Natural killer cell treated with Interleukin-12 subunit alpha and Interleukin-12 subunit beta and Interleukin-15 and Interleukin-18, amount 100 ng/mL, for 72 hours (primary cell): ENCODE measurements around the gene SPOCD1. TPM values are rescaled to one million over a fixed set of nuclear protein-coding genes. Genes with fewer than 3 reads are reported as not detected.
"Not testable (repeated sequence)": the region's sequence is repeated elsewhere in the genome, so short reads cannot be mapped to it uniquely, and the experiment has no call there.

Experiments used
- ATAC-seq, 2 donors: fragments of 150-1000 bp; cut with Tn5 transposase in 1 of 2; sonication (Bioruptor Pico), chemical (Tn5 transposase) in 1 of 2; 2 replicates each; pipeline ENCODE4 v1.10.0; 2021
- DNase-seq: peaks from one replicate; pipeline ENCODE4 v3.0.0; 2022; ENCODE audit warnings: low spot score
- H3K27ac Mint-ChIP-seq, 2 donors: 1 replicate in 1 of 2; 2 replicates in 1 of 2; pipeline ENCODE4 v1.8.0; 2022; ENCODE audit warnings: mixed read lengths in 2 of 2, mild to moderate bottlenecking in 1 of 2, moderate library complexity in 1 of 2
- H3K27me3 Mint-ChIP-seq, 2 donors: 1 replicate in 1 of 2; 2 replicates in 1 of 2; pipeline ENCODE4 v1.8.0; 2022; ENCODE audit warnings: mixed read lengths in 2 of 2
- H3K36me3 Mint-ChIP-seq: one replicate; pipeline ENCODE4 v1.8.0; 2022; ENCODE audit warnings: mixed read lengths
- H3K4me1 Mint-ChIP-seq, 2 donors: 1 replicate in 1 of 2; 2 replicates in 1 of 2; pipeline ENCODE4 v1.8.0; 2022; ENCODE audit warnings: low read depth in 2 of 2, mixed read lengths in 2 of 2, mild to moderate bottlenecking in 1 of 2
- H3K4me3 Mint-ChIP-seq: one replicate; pipeline ENCODE4 v1.8.0; 2022; ENCODE audit warnings: mixed read lengths
- H3K9me3 Mint-ChIP-seq: 2 replicates; pipeline ENCODE4 v1.8.0; 2022; ENCODE audit warnings: mixed read lengths
- total RNA-seq, 2 donors: library from RNA; stranded (reverse); gene quantifications; one replicate each; pipeline ENCODE4 v1.2.3, GENCODE V29; 2022

Gene SPOCD1
- total RNA-seq, 2 donors from 2014 or later: not detected

- H3K4me1 Mint-ChIP-seq: peaks cover 16% of the 10 kb centered on the region in 2 donors
- H3K9me3 Mint-ChIP-seq: no peaks in the 10 kb centered on the region
- H3K27me3 Mint-ChIP-seq: no peaks in the 10 kb centered on the region
- no peaks in the 10 kb centered on the region for H3K36me3 Mint-ChIP-seq
- H3K4me3 Mint-ChIP-seq: no peak overlapping the region
- DNase-seq (no peak), ATAC-seq (no peak)
- no peak overlapping the region for H3K27ac Mint-ChIP-seq
These were observed 2.4 kb upstream of the SPOCD1 start for GRCh38 chr1:31818206-31818605.

GRCh38 chr1:31816947-31817346 lies 1.1 kb upstream of the SPOCD1 start:
- not testable (repeated sequence) for ATAC-seq, H3K4me3 Mint-ChIP-seq, DNase-seq, H3K27me3 Mint-ChIP-seq, H3K36me3 Mint-ChIP-seq, H3K9me3 Mint-ChIP-seq
- Mint-ChIP-seq H3K27ac (peak overlapping the region in 1 of 2 donors; percentile 85), H3K4me1 (peaks cover 16 to 19% of the 10 kb centered on the region in 2 donors)

DNA sequence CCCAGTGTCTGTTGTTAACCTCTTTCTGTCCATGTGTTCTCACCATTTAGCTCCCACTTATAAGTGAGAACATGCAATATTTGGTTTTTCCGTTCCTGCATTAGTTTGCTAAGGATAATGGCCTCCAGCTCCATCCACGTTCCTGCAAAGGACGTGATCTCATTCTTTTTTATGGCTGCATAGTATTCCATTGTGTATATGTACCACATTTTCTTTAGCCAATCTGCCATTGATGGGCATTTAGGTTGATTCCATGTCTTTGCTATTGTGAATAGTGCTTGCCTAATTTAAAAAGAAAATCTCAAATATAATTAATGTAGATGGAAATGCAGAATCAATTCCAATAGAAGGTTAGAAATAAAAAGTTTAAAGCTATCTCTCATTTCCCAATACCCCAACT lies 679 bp upstream of the SPOCD1 start:
- not testable (repeated sequence) for H3K36me3 Mint-ChIP-seq, H3K9me3 Mint-ChIP-seq, H3K27me3 Mint-ChIP-seq, DNase-seq, H3K4me3 Mint-ChIP-seq, ATAC-seq
- Mint-ChIP-seq H3K27ac (peak overlapping the region in 1 of 2 donors; percentile 85), H3K4me1 (peaks cover 16 to 19% of the 10 kb centered on the region in 2 donors)

DNA sequence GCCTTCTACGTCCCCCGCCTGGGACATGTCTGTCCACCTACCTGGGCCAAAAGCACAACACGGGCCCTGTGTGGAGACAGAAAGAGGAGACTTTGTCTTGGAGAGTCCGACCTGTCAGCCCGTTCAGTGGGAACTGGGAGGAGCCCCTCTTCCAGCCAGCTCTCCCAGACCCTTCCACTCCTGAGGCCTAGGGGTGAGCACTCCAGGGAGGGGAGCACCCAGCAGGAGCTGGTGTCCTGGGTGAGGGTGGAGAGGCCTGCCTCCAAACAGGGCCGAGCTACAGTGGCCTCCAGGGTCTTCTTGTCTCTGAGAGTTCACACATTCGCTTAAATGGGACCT lies 546 bp downstream of the SPOCD1 start:
- peaks cover 16 to 19% of the 10 kb centered on the region in 2 donors for H3K4me1 Mint-ChIP-seq
- ATAC-seq (peak in 1 of 2 donors; percentile 25), DNase-seq (no peak)
- no peaks in the 10 kb centered on the region for H3K27me3 Mint-ChIP-seq
- no peak overlapping the region for H3K4me3 Mint-ChIP-seq
- no peaks in the 10 kb centered on the region for H3K9me3 Mint-ChIP-seq
- no peaks in the 10 kb centered on the region for H3K36me3 Mint-ChIP-seq
- H3K27ac Mint-ChIP-seq: peak overlapping the region; percentile 35 to 62

- Mint-ChIP-seq H3K9me3 (no peaks in the 10 kb centered on the region), H3K4me1 (peaks cover 16 to 19% of the 10 kb centered on the region in 2 donors), H3K36me3 (no peaks in the 10 kb centered on the region), H3K27me3 (no peaks in the 10 kb centered on the region), H3K4me3 (no peak overlapping the region), H3K27ac (peak overlapping the region in 1 of 2 donors; percentile 35)
- ATAC-seq (no peak), DNase-seq (no peak)
These were observed 1.1 kb downstream of the SPOCD1 start for GRCh38 chr1:31814631-31815306.

DNA sequence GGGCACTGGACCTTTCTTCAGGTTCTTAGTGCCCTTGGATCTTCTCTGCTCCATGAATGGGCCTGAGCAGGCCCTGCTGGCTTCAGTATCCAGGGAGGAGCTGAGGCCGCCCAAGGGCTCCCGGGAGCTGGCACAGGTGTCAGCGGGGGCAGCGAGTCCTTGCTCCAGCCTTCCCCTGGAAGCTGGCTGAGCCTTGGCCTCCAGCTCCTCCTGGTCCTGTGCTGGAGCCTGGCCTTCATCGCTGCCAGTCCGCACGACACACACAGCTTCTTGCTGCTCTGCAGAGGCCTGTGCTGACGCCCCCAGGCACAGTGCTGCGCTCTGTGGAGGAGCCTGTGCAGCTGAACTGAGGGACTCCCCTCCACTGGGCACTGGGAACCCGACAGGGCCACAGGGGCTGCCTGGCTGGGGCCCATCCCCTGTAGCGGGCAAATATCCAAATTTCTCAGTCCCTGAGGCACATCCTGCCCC lies 1.7 kb downstream of the SPOCD1 start:
- DNase-seq (no peak), ATAC-seq (no peak)
- H3K9me3 Mint-ChIP-seq: no peaks in the 10 kb centered on the region
- H3K27me3 Mint-ChIP-seq: no peaks in the 10 kb centered on the region
- H3K4me3 Mint-ChIP-seq: no peak overlapping the region
- H3K27ac Mint-ChIP-seq: no peak overlapping the region
- H3K4me1 Mint-ChIP-seq: peaks cover 16 to 19% of the 10 kb centered on the region in 2 donors
- no peaks in the 10 kb centered on the region for H3K36me3 Mint-ChIP-seq

- Mint-ChIP-seq H3K4me3 (no peak overlapping the region), H3K9me3 (no peaks in the 10 kb centered on the region)
- no peak for ATAC-seq
These were observed 3.5 kb downstream of the SPOCD1 start for GRCh38 chr1:31812158-31812829.

DNA sequence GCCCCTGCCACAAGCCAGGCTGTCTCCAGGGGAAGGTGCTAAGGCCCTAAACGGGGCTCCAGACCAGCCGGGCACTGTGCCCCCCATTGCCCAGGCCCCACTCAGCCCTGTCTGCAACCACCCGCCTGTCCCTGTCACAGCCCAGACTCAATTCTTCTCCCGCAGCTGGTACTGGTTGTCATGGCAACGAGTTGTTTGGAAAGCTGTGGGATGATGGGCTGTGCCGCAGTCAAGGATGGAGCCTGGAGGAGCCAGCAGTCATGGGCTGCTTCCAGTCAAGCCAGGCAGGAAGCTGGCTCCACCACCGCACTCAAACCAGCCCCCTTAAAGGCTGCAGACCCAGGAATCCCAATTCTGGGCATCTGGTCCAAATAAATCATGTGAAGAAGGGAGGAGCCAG lies 4.2 kb downstream of the SPOCD1 start:
- no peaks in the 10 kb centered on the region for H3K9me3 Mint-ChIP-seq
- H3K27ac Mint-ChIP-seq: no peak overlapping the region
- no peaks in the 10 kb centered on the region for H3K36me3 Mint-ChIP-seq
- peaks cover 8% of the 10 kb centered on the region in 2 donors for H3K4me1 Mint-ChIP-seq
- H3K27me3 Mint-ChIP-seq: no peaks in the 10 kb centered on the region
- no peak overlapping the region for H3K4me3 Mint-ChIP-seq
- DNase-seq (no peak), ATAC-seq (no peak)

More at GRCh38 chr1:31812158-31812829, 3.5 kb downstream of the SPOCD1 start:
- Mint-ChIP-seq H3K27me3 (no peaks in the 10 kb centered on the region), H3K4me1 (peaks cover 12 to 13% of the 10 kb centered on the region in 2 donors), H3K36me3 (no peaks in the 10 kb centered on the region), H3K27ac (peak overlapping the region in 1 of 2 donors; percentile 60)
- DNase-seq: no peak

DNA sequence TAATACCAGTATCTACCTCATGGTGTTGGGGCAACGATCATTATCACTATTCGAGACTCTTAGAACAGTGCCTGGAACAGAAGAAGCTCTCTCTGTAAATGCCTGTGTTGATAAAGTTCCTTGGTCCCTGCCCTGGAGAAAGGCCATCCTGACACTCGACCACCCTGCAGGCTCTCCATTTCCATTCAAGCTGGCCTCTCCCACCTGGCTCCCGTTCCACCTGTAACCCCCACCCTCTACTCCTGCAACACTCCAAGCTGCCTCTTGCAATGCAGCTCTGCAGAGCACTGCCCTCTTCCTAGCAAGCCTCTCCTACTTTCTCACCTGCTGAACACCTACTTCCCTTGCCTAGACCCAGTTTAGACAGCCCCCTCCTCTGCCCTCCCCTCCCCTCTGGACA lies 6.1 kb downstream of the SPOCD1 start:
- ATAC-seq: no peak
- H3K9me3 Mint-ChIP-seq: no peaks in the 10 kb centered on the region
- no peaks in the 10 kb centered on the region for H3K27me3 Mint-ChIP-seq
- no peak overlapping the region for H3K4me3 Mint-ChIP-seq
- no peak for DNase-seq
- H3K36me3 Mint-ChIP-seq: no peaks in the 10 kb centered on the region
- peaks cover 0 to 3% of the 10 kb centered on the region in 2 donors for H3K4me1 Mint-ChIP-seq
- H3K27ac Mint-ChIP-seq: peak overlapping the region in 1 of 2 donors; percentile 29

GRCh38 chr1:31807273-31808048 lies 8.4 kb downstream of the SPOCD1 start:
- Mint-ChIP-seq H3K4me3 (no peak overlapping the region), H3K27ac (no peak overlapping the region), H3K27me3 (no peaks in the 10 kb centered on the region), H3K36me3 (no peaks in the 10 kb centered on the region), H3K9me3 (no peaks in the 10 kb centered on the region), H3K4me1 (peaks cover 3 to 5% of the 10 kb centered on the region in 2 donors)
- no peak for ATAC-seq
- no peak for DNase-seq

- Mint-ChIP-seq H3K4me1 (peaks cover 3 to 8% of the 10 kb centered on the region in 2 donors), H3K36me3 (no peaks in the 10 kb centered on the region), H3K27ac (no peak overlapping the region), H3K4me3 (no peak overlapping the region), H3K27me3 (peaks cover 2 to 9% of the 10 kb centered on the region in 2 donors), H3K9me3 (no peaks in the 10 kb centered on the region)
- DNase-seq: no peak
- no peak for ATAC-seq
These were observed 10.5 kb downstream of the SPOCD1 start for GRCh38 chr1:31805318-31805717.

DNA sequence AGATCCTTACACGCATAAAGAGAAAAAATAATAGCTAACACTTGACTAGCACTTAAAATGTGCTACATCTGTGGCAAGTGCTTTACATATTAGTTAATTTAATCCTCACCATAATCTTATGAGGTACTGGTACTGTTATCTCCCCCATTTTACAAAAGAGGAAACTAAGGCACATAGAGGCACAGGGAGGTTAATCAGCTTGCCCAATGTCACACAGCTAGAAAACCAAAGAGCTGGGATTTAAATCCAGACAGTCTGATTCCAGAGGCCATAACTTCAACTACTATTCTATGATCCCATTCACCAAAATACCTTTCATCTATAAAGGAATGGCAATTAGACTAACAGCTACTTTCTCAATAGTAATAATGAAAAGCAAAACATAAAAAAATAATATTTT lies 11.7 kb downstream of the SPOCD1 start:
- Mint-ChIP-seq H3K4me3 (no peak overlapping the region), H3K4me1 (peaks cover 3 to 8% of the 10 kb centered on the region in 2 donors), H3K27ac (no peak overlapping the region), H3K9me3 (no peaks in the 10 kb centered on the region), H3K27me3 (peaks cover 2 to 9% of the 10 kb centered on the region in 2 donors), H3K36me3 (no peaks in the 10 kb centered on the region)
- DNase-seq: no peak
- ATAC-seq: no peak

DNA sequence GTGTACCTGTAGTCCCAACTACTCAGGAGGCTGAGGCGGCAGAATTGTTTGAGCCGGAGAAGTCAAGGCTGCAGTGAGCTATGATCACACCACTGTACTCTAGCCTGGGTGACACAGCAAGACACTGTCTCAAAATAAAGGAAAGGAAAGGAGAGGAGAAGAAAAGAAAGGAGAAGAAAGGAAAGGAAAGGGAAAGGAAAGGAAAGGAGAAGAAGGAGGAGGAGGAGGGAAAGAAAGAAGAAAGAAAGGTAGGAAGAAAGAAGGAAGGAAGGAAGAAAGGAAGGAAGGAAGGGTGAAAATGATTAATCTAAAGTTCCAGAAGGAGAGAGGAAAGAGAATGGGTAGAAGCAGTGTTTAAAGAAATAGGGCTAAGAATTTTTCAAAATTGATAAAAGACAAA lies 12.2 kb downstream of the SPOCD1 start:
- Mint-ChIP-seq H3K4me3 (no peak overlapping the region), H3K36me3 (no peaks in the 10 kb centered on the region), H3K27me3 (peaks cover 2 to 9% of the 10 kb centered on the region in 2 donors), H3K4me1 (peaks cover 3 to 8% of the 10 kb centered on the region in 2 donors), H3K27ac (no peak overlapping the region), H3K9me3 (no peaks in the 10 kb centered on the region)
- ATAC-seq (no peak), DNase-seq (no peak)
